Measurements from ENCODE around the gene PCNX2. TPM values are rescaled to one million over a fixed set of nuclear protein-coding genes. Genes with fewer than 3 reads are reported as not detected.
A peak's percentile ranks its signal among the peaks of the same experiment; 100 is the strongest.

The PCNX2 gene
- total and polyA plus RNA-seq, 2 donors (not counting 1 experiment from before 2014, with no cell fraction given), result 17.6 to 34.7 TPM

GRCh38 chr1:233340966-233341516 is 45.5 kb upstream of the PCNX2 start:
- ChIA-PET POLR2A (no interaction called here), CTCF (no interaction called here)
- peaks cover 0 to 1% (median 0%) of the 10 kb centered on the region in 3 donors for H3K9me3 ChIP-seq (ENCODE audit: control extremely low read depth in 1 of 3, control insufficient read depth in 2 of 3, insufficient read depth in 1 of 3, low read length in 2 of 3)
- H4K20me1 ChIP-seq (ENCODE audit: control insufficient read depth, insufficient read depth, low read length, poor library complexity, severe bottlenecking), result no peaks in the 10 kb centered on the region
- TF ChIP-seq CTCF (IDR thresholded peaks at IDR 0.05) (no peak), EZH2 (IDR thresholded peaks at IDR 0.05; ENCODE audit: borderline replicate concordance, insufficient read depth, low read depth, low read length, poor library complexity, severe bottlenecking) (no peak)
- Mint-ChIP-seq H3K27ac (no peak overlapping the region), H3K9me3 (ENCODE audit: insufficient read depth) (no peaks in the 10 kb centered on the region), H3K4me3 (no peak overlapping the region), H3K4me1 (peaks cover 5% of the 10 kb centered on the region), H3K27me3 (peaks cover 48% of the 10 kb centered on the region)
- 75% methylated on average over 4 of the region's 4 CpGs for WGBS (ENCODE audit: insufficient coverage)
- no peak for ATAC-seq (ENCODE audit: low read depth)
- no peak overlapping the region for H3K27ac ChIP-seq (ENCODE audit: low read length in 2 of 2)
- no peaks in the 10 kb centered on the region for H3K4me1 ChIP-seq (ENCODE audit: control insufficient read depth in 2 of 2, insufficient read depth in 2 of 2, low read length in 2 of 2)
- intact Hi-C loops (cut with micrococcal nuclease), result no loop called here
- H3K36me3 ChIP-seq (replicated peaks in 1 of 2; ENCODE audit: control extremely low read depth in 1 of 2, control insufficient read depth in 1 of 2, extremely low read depth in 1 of 2, insufficient read depth in 2 of 2, low read length in 1 of 2), result no peaks in the 10 kb centered on the region
- H3K79me2 ChIP-seq (ENCODE audit: control insufficient read depth, insufficient read depth, low read length), result no peaks in the 10 kb centered on the region
- no peak for DNase-seq
- H2AFZ ChIP-seq (ENCODE audit: insufficient read depth, low read depth, low read length, poor library complexity, severe bottlenecking), result peak overlapping the region; percentile 26
- H3K27me3 ChIP-seq (replicated peaks in 1 of 4; ENCODE audit: control extremely low read depth in 1 of 4, control insufficient read depth in 3 of 4, insufficient read depth in 4 of 4, low read length in 3 of 4), result peaks cover 0 to 3% (median 0%) of the 10 kb centered on the region in 4 experiments
- no peak overlapping the region for H3K4me2 ChIP-seq (replicated peaks; ENCODE audit: low read depth, low read length, poor library complexity, severe bottlenecking)
- H3K4me3 ChIP-seq (ENCODE audit: control extremely low read depth in 1 of 5, extremely low read depth in 1 of 5, insufficient read depth in 1 of 5, low read depth in 2 of 5, low read length in 4 of 5), result no peak overlapping the region
- no peak overlapping the region for H3K9ac ChIP-seq (ENCODE audit: low read length)

- intact Hi-C loops (cut with micrococcal nuclease), result no loop called here
- Histone ChIP-seq H3K27me3 (replicated peaks in 1 of 4; ENCODE audit: control extremely low read depth in 1 of 4, control insufficient read depth in 3 of 4, insufficient read depth in 4 of 4, low read length in 3 of 4) (peaks cover 0 to 3% (median 0%) of the 10 kb centered on the region in 4 experiments), H3K36me3 (replicated peaks in 1 of 2; ENCODE audit: control extremely low read depth in 1 of 2, control insufficient read depth in 1 of 2, extremely low read depth in 1 of 2, insufficient read depth in 2 of 2, low read length in 1 of 2) (no peaks in the 10 kb centered on the region), H2AFZ (ENCODE audit: insufficient read depth, low read depth, low read length, poor library complexity, severe bottlenecking) (no peak overlapping the region), H3K9me3 (ENCODE audit: control extremely low read depth in 1 of 3, control insufficient read depth in 2 of 3, insufficient read depth in 1 of 3, low read length in 2 of 3) (peaks cover 0 to 1% (median 0%) of the 10 kb centered on the region in 3 donors), H3K79me2 (ENCODE audit: control insufficient read depth, insufficient read depth, low read length) (no peaks in the 10 kb centered on the region), H4K20me1 (ENCODE audit: control insufficient read depth, insufficient read depth, low read length, poor library complexity, severe bottlenecking) (no peaks in the 10 kb centered on the region), H3K9ac (ENCODE audit: low read length) (no peak overlapping the region), H3K4me2 (replicated peaks; ENCODE audit: low read depth, low read length, poor library complexity, severe bottlenecking) (no peak overlapping the region), H3K27ac (ENCODE audit: low read length in 2 of 2) (no peak overlapping the region), H3K4me1 (ENCODE audit: control insufficient read depth in 2 of 2, insufficient read depth in 2 of 2, low read length in 2 of 2) (no peaks in the 10 kb centered on the region), H3K4me3 (ENCODE audit: control extremely low read depth in 1 of 5, extremely low read depth in 1 of 5, insufficient read depth in 1 of 5, low read depth in 2 of 5, low read length in 4 of 5) (no peak overlapping the region)
- CTCF ChIA-PET, result no interaction called here
- DNase-seq (no peak), ATAC-seq (ENCODE audit: low read depth) (no peak)
- H3K4me3 Mint-ChIP-seq, result no peak overlapping the region
- POLR2A ChIA-PET, result no interaction called here
- 93% methylated on average over 3 of the region's 3 CpGs for WGBS (ENCODE audit: insufficient coverage)
- H3K4me1 Mint-ChIP-seq, result peaks cover 5% of the 10 kb centered on the region
- H3K9me3 Mint-ChIP-seq (ENCODE audit: insufficient read depth), result no peaks in the 10 kb centered on the region
- TF ChIP-seq EZH2 (IDR thresholded peaks at IDR 0.05; ENCODE audit: borderline replicate concordance, insufficient read depth, low read depth, low read length, poor library complexity, severe bottlenecking), result no peak
- TF ChIP-seq CTCF (IDR thresholded peaks at IDR 0.05), result no peak
- no peak overlapping the region for H3K27ac Mint-ChIP-seq
- H3K27me3 Mint-ChIP-seq, result peaks cover 48% of the 10 kb centered on the region
These were observed 44.6 kb upstream of the PCNX2 start for GRCh38 chr1:233340031-233340555.

Data from B cell (primary cell).